NT2/D1 (cell line): Measurements from ENCODE around the gene TPGS1.

Experiments
- SUZ12 ChIP-seq: IDR thresholded peaks from 2 replicates; pipeline ENCODE4 v1.6.1; 2011; ENCODE audit not compliant: insufficient read length, insufficient read depth; ENCODE audit errors: extremely low read depth
- YY1 ChIP-seq: IDR thresholded peaks from 2 replicates; pipeline ENCODE4 v1.6.1; 2011; ENCODE audit not compliant: insufficient read length, insufficient read depth
- ZNF274 ChIP-seq: IDR thresholded peaks from 2 replicates; pipeline ENCODE4 v1.6.1; 2011; ENCODE audit warnings: mild to moderate bottlenecking, low read depth, low read length

- TF ChIP-seq ZNF274, result no peak
- TF ChIP-seq YY1, result no peak
- TF ChIP-seq SUZ12, result no peak
Measured at GRCh38 chr19:524062-524674, 16.9 kb downstream of the TPGS1 start.
